AG09309 (cell line): ENCODE results near the gene ART4.

ENCODE experiments used
- DNase-seq: peaks from one replicate; pipeline ENCODE4 v3.0.0-alpha.2; 2010; ENCODE audit warnings: low read depth
- H3K4me3 ChIP-seq: 2 replicates; pipeline ENCODE4 v1.5.1; 2011; ENCODE audit warnings: mild to moderate bottlenecking, low read depth, low read length, moderate library complexity; ENCODE audit not compliant: control insufficient read depth
- CTCF ChIP-seq: IDR thresholded peaks from 2 replicates; pipeline ENCODE4 v1.5.1; 2011; ENCODE audit warnings: mild to moderate bottlenecking, low read depth, low read length, inconsistent platforms; ENCODE audit not compliant: insufficient read depth, control insufficient read depth; ENCODE audit errors: missing control alignments

Gene ART4

GRCh38 chr12:14873440-14874185 is 30.3 kb upstream of the ART4 start:
- no peak for TF ChIP-seq CTCF
- no peak overlapping the region for H3K4me3 ChIP-seq
- DNase-seq, result no peak

- DNase-seq, result no peak
- TF ChIP-seq CTCF, result no peak
- no peak overlapping the region for H3K4me3 ChIP-seq
Observed at GRCh38 chr12:14871886-14872285, 28.6 kb upstream of the ART4 start.

GRCh38 chr12:14871247-14871646 is 27.9 kb upstream of the ART4 start:
- DNase-seq, result no peak
- TF ChIP-seq CTCF, result no peak
- no peak overlapping the region for H3K4me3 ChIP-seq

GRCh38 chr12:14868916-14869506 is 25.7 kb upstream of the ART4 start:
- no peak overlapping the region for H3K4me3 ChIP-seq
- no peak for TF ChIP-seq CTCF
- no peak for DNase-seq

GRCh38 chr12:14860490-14860889 is 17.2 kb upstream of the ART4 start:
- no peak for DNase-seq
- no peak overlapping the region for H3K4me3 ChIP-seq
- TF ChIP-seq CTCF, result no peak

GRCh38 chr12:14858513-14858912 is 15.2 kb upstream of the ART4 start:
- no peak overlapping the region for H3K4me3 ChIP-seq
- TF ChIP-seq CTCF, result no peak
- DNase-seq, result no peak
